ENCODE results near the gene C3orf18.

DNA sequence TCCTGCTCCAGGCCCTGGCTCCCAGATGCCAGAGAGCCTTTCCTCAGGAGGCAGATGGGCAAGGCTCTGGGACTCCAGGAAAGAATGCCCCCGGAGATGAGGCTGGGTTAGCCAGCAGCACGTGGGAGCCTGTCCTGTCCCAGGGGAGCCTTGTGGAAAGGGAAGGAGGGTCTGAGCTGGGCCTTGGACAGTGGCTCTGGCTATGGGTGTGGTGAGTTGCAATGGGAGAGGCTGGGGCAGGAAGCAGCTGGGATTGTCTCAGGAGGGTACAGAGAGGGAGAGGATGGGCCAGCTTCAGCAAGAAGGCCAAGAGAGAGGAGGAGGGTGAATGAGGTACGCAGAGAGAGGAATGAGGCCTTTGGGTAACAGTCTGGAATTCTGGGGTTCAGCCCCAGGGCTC, 46.7 kb downstream of the C3orf18 start:
- TF ChIP-seq POLR2A (IDR thresholded peaks at IDR 0.05; ENCODE audit: extremely low read depth, insufficient read length) (no peak), MYC (IDR thresholded peaks at IDR 0.05; ENCODE audit: low read depth, low read length) (no peak)
- TF ChIP-seq, protein P1, sequence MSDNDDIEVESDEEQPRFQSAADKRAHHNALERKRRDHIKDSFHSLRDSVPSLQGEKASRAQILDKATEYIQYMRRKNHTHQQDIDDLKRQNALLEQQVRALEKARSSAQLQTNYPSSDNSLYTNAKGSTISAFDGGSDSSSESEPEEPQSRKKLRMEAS (IDR thresholded peaks at IDR 0.05; ENCODE audit: low read depth, low read length) = no peak
- TF ChIP-seq, protein P2, sequence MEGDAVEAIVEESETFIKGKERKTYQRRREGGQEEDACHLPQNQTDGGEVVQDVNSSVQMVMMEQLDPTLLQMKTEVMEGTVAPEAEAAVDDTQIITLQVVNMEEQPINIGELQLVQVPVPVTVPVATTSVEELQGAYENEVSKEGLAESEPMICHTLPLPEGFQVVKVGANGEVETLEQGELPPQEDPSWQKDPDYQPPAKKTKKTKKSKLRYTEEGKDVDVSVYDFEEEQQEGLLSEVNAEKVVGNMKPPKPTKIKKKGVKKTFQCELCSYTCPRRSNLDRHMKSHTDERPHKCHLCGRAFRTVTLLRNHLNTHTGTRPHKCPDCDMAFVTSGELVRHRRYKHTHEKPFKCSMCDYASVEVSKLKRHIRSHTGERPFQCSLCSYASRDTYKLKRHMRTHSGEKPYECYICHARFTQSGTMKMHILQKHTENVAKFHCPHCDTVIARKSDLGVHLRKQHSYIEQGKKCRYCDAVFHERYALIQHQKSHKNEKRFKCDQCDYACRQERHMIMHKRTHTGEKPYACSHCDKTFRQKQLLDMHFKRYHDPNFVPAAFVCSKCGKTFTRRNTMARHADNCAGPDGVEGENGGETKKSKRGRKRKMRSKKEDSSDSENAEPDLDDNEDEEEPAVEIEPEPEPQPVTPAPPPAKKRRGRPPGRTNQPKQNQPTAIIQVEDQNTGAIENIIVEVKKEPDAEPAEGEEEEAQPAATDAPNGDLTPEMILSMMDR (IDR thresholded peaks at IDR 0.05; ENCODE audit: low read depth, low read length) = no peak

Measured in NB4 (cell line).